Fibroblast of skin of left biceps (primary cell): Measurements from ENCODE around the gene PLCH1.

Experiments
- DNase-seq, 2 experiments: peaks; one replicate each; pipeline ENCODE4 v3.0.0-alpha.2; 2013; ENCODE audit warnings: low read depth in 2 of 2

Gene PLCH1

DNA sequence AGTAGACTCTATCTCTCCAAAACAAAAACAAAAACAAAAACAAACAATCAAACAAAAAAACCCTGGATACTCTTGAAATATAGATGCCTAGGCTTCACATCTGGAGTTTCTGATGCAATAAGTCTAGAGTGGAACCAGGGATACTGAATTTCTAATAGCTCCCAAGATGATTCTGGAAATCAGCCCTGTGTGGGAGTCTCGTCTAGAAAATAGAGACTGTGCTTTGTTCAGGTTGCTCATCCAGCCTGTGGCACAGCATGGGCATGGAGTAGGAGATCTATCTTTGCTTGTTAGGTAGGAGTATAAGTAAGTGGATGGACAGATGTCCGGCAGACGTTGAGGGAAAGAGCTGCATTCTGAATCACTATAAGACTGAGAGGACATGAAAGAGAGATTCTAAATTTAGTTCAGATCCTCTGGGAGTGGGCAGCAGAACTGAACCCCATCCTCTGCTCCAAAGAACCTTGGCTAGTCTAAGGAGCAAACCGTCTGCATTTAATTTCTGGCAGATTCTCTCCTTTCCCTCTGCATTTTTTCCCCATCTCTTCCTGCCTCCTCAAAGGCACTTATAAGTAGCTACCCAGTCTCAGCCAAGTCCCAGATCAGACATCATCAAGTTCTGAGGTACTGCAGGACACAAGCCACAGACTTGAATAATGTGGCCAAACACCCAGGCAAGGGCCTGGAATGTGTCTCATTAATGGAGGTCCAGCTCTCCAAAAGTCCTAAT lies 358.8 kb downstream of the PLCH1 start:
- DNase-seq: no peak

GRCh38 chr3:155382396-155383042 lies 362.4 kb downstream of the PLCH1 start:
- no peak for DNase-seq

DNA sequence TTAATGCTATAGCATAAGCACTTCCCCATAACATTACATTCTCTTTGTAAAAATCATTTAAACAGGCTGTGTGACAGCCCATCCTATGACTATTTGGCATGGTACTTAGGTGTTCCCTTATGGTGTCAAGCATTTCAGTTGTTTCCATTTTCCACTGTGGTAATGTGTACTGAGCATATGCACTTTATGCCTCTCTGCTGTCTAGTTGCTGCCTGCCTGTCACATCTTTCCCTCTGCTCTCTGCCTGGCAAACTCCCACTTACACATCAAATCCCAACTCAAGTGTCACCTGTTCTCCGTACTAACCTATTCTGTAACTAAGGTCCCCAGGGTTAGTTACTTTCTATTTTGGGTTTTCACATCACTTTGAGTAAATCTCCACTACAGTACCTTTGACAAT lies 367.0 kb downstream of the PLCH1 start:
- no peak for DNase-seq

- DNase-seq: no peak
Measured at GRCh38 chr3:155377071-155377470, 367.8 kb downstream of the PLCH1 start.

- DNase-seq: no peak
Measured at GRCh38 chr3:155372281-155372680, 372.6 kb downstream of the PLCH1 start.

- DNase-seq: no peak
Measured at GRCh38 chr3:155370764-155371503, 373.9 kb downstream of the PLCH1 start.

DNA sequence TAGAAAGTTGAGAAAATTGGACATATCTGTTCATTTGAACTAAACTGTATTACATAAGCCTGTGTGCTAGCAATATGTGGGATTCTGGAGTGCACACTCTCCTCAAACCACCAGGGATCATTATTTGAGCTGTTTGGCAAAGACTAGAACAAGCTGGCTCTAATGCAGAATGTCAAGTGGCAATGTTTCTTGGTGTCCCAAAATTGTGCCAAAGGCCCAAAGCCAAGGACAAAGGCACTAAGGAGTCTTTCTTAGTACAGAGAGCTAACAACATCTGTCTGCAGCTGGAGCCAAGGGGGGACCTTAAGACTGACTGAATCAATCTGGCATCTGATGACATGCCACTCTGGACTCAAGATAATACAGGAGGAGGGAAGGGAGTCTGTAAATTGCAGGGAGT lies 374.7 kb downstream of the PLCH1 start:
- no peak for DNase-seq

DNA sequence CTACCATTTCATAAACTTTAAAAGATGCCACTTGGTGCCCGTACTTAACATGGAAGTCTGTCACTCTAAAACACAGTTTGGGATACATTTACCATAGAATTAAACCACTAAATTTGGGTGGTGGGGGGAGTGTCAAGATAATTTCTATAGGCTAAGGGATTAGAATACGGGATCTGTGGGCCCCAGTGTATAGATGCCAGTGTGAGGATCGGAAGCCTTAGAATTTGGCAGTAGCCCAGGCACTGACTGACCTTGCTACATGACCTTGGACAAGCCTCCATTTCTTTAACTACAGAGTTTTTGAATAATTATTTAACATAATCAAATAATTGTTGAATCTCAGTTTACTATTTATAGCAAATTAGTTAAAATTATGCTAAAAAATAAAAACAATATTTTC lies 375.1 kb downstream of the PLCH1 start:
- DNase-seq: no peak

DNA sequence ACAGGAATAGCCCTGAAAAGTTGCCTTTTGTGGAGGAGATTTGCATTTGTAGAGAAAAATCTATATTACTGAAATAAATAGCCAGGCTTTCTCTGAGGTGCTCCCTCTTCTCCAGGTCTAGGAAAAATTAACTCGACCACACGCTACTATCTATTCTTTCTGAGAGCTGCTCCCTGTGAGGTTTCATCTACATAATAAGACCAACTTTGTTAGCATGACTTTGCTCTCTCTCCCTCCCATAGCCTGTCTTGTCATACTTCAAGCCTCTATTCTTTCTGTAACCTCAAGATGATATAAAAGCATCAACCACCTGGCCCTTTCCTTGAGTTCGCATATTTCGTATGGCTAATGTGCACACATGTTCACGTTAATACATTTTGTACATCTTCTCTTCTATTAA lies 375.6 kb downstream of the PLCH1 start:
- no peak for DNase-seq

DNA sequence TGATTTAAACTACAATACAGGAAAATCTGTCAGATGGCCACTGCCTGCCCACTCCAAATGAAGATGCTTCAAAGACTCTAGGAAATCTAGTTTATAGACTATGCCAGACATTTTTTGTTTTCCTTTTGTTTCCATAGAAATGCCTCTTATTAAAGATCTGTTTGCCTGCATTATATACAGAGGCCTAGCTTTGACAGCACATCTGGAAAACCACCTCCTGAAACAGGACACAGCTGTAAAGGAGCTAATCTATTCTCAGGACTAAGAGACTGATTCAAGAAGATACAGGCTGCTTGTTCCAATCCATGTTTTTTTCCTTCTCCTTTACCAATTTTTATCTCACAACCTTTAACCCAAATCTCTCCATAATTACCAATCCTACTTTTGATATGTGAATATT lies 376.1 kb downstream of the PLCH1 start:
- DNase-seq: no peak

GRCh38 chr3:155367506-155367905 lies 377.4 kb downstream of the PLCH1 start:
- DNase-seq: no peak

DNA sequence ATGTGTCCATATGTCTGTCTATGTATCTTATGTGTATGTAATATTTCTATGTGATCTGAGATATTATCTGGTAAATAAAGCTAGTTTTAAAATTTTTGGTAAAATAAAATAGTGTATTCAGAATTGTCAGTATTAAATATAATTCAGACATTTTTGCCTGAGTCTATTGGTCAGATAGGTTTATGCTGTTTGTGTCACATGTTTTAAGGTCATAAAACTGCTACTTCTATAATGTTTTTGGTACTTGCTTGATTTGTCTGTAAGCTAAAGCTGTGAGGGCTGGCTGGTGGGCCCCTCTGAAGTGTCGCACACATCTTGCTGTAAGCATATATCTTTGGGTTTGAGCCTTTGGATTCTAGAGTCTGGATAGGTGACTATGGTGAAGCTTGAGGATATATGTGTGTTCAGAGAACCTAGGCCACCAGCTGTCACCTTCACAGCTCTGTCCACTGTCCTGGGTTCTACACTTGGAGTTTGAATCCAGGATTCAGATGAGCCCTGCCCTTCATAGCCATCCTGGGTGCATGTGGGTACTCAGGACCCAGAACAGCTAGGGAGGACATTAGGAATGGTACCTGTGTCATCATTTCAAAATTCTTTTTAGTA lies 379.6 kb downstream of the PLCH1 start:
- DNase-seq: no peak

DNA sequence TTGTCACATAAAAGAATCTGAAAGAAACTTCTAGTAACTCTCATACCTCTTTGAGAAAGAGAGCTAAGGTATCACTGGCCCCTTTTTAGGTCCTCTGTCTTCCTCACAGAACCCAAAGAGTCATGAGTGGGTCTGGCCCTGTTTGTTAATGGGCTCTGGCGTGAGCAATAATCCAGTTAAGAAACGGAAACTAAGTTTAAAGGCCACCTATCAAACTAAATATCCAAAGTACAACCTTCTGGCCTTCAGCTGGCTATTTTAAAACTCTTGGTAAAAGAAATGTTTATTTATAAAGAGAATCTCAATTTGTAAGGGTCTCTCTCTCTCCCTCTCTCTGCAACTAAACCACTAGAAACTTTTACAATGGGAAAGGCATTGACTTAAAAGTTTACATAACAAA lies 380.4 kb downstream of the PLCH1 start:
- DNase-seq: no peak

DNA sequence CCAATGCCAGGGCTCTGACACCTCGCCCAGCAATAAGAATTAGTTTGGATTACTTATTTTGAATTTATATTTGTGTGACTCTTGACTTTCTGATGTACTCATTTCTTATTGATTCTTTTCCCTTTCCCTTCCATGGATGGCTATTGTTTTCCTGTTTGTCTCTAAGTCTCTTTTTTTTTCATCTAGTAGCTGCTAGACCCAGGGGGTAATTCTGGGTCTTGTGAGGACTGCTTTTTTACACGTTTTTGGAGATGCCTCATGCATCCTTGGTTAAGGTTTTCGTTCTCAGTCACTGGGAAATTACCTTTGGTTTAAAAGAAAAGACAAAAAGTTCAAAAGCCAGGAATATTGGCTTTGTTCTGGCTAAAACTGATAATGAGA lies 381.2 kb downstream of the PLCH1 start:
- DNase-seq: no peak

- no peak for DNase-seq
Measured at GRCh38 chr3:155362808-155363689, 381.8 kb downstream of the PLCH1 start.

DNA sequence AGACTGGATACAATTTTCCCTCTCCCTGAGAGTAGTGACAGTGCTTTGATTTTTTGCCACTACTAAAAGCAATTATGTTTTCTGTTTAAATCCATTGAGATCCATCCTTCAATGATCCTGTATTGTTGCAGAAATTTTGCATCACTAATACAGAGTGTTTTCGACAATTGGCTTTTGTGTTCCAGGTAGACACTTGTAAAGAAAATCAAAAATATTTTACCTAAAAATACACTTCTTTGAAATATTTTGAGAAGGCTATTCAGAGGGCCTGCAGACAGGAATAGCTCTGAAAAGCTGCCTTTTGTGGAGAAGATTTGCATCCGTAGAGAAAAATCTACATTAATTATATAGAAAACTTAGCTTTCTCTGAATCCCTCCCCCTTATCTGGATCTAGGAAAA lies 384.6 kb downstream of the PLCH1 start:
- no peak for DNase-seq

DNA sequence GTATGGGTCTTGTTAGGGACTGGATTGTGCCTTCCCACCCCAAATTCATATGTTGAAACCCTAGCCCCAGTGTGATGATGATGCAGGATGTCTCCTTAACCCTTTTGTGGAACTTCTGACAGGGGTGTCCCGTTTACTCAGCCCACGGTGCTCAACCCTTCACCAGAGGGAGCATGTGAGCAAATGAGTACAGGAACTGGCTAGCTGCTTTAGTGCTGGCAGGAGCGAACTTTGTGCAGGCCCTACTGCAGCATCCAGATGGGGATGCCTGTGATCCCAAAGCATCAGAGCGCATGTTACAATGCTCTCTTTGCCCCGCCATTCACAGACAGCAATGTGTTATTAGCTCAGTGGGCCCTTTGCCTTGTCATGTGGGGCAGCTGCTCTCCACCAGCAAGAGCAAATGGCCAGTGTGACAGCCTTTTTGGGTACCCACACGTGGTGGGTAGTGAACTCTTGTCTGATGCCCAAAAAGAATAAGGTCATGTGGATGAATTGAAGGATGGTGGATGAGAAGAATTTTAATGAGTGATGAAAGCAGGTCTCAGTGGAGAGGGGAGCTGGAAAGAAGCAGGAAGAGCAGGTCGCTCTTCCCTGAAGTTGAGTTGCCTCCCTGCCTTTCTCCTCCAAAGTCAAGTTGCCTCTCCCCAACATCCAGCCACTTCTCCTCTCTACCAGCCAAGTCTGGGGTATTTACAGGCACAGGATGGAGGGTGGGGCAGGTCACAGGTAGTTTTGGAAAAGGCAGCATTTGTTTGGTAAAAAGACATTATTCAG lies 388.1 kb downstream of the PLCH1 start:
- no peak for DNase-seq

DNA sequence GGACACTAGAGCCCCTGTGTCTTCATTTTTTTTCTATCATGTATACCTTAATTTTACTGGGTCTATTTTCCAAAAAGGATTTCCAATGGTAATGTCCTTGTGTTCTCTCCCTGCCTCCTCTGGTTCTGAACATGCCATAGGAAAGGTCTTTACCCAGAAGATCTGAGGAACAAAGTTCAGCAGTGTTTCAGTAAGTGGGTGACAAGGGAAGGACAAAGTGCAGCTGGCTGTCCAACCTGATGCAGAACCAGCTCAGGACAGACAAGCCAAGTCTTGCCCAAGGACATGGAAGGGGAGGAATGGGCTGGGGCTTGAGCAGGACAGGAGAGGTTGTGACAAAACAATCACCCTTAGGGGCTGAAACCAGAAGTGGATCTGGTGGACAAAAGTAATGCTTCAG lies 390.2 kb downstream of the PLCH1 start:
- DNase-seq: no peak

DNA sequence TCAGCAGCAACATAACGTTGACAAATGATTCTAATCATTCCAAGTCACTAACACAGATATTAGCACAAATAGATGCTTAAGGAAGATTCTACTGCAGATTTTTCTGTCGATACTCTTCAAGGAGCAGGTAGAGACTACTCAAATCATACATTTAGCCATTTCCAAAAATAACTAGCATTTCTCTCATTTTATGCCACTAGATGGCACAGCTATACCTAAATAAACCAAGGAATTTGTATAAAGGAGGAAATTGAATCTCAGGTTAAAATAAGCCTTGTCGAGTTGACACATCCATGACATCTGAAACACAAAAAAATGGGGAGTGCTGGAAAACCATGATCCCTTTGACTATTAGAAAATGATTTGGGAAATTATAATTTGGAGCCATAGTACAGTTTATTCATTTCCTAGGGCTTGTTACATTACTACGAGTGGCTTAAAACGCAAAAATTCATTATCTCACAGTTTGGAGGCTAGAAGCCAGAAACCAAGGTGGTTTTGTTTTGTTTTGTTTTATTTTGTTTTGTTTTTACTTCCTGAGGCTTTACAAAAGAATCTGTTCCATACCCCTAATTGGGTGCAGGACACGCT lies 391.9 kb downstream of the PLCH1 start:
- DNase-seq: peak in 1 of 2 experiments; percentile 11

DNA sequence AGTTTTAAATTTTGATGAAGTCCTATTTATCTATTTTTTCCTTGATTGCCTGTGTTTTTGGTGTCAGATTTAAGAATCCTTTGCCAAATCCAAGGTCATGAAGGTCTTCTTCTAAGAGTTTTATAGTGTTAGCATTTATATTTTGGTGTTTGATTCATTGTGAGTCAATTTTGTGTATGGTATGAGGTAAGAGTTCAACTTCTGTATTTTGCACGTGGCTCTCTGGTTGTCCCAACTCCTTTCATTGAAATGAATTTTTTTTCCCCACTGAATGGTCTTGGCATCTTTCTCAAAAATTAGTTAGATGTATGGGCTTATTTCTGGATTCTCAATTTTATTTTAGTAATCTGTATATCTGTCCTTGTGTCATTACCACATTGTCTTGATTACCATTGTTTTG lies 394.3 kb downstream of the PLCH1 start:
- DNase-seq: no peak
